ENCODE results near the gene SCGB2A2. TPM values are rescaled to one million over a fixed set of nuclear protein-coding genes. Genes with fewer than 3 reads are reported as not detected.

The SCGB2A2 gene
- total RNA-seq, 1 donor from 2014 or later: not detected

- TF ChIP-seq CTCF (IDR thresholded peaks at IDR 0.05): no peak
- no peaks in the 10 kb centered on the region for H3K36me3 ChIP-seq
- no peak for DNase-seq (ENCODE audit: low spot score in 2 of 2)
- intact Hi-C loops (cut with DNase I): no loop called here
- no peak within 1 kb of the TSS for H3K27ac ChIP-seq
- H3K27me3 ChIP-seq: no peaks in the 10 kb centered on the region
- H3K9me3 ChIP-seq: no peaks in the 10 kb centered on the region
- no peak within 1 kb of the TSS for H3K4me3 ChIP-seq
- H3K4me1 ChIP-seq: no peaks in the 10 kb centered on the region
Observed at GRCh38 chr11:62298975-62299374, 29.0 kb downstream of the SCGB2A2 start, which contains the start of gene SCGB1D4. Gene SCGB1D4 (minus strand): TSS chr11:62299075. CDS start chr11:62299010, 65 bp downstream.

GRCh38 chr11:62306227-62306626 lies 36.3 kb downstream of the SCGB2A2 start:
- Histone ChIP-seq H3K27ac (no peak overlapping the region), H3K27me3 (no peaks in the 10 kb centered on the region), H3K4me1 (no peaks in the 10 kb centered on the region), H3K36me3 (no peaks in the 10 kb centered on the region), H3K9me3 (no peaks in the 10 kb centered on the region), H3K4me3 (no peak overlapping the region)
- TF ChIP-seq CTCF (IDR thresholded peaks at IDR 0.05): no peak
- intact Hi-C loops (cut with DNase I): no loop called here
- DNase-seq (ENCODE audit: low spot score in 2 of 2): no peak

GRCh38 chr11:62307950-62308349 lies 38.0 kb downstream of the SCGB2A2 start:
- intact Hi-C loops (cut with DNase I): no loop called here
- Histone ChIP-seq H3K4me3 (no peak overlapping the region), H3K27me3 (no peaks in the 10 kb centered on the region), H3K36me3 (no peaks in the 10 kb centered on the region), H3K27ac (no peak overlapping the region), H3K4me1 (no peaks in the 10 kb centered on the region), H3K9me3 (no peaks in the 10 kb centered on the region)
- no peak for DNase-seq (ENCODE audit: low spot score in 2 of 2)
- TF ChIP-seq CTCF (IDR thresholded peaks at IDR 0.05): no peak

GRCh38 chr11:62309991-62310390 lies 40.0 kb downstream of the SCGB2A2 start:
- Histone ChIP-seq H3K4me1 (no peaks in the 10 kb centered on the region), H3K9me3 (no peaks in the 10 kb centered on the region), H3K36me3 (no peaks in the 10 kb centered on the region), H3K4me3 (no peak overlapping the region), H3K27me3 (no peaks in the 10 kb centered on the region), H3K27ac (no peak overlapping the region)
- TF ChIP-seq CTCF (IDR thresholded peaks at IDR 0.05): no peak
- DNase-seq (ENCODE audit: low spot score in 2 of 2): no peak
- intact Hi-C loops (cut with DNase I): loop anchor here (5.0 kb wide), 1 partner anchor 513 kb away; no protein-coding TSS in a partner anchor

GRCh38 chr11:62315431-62315830 lies 45.5 kb downstream of the SCGB2A2 start:
- intact Hi-C loops (cut with DNase I): no loop called here
- Histone ChIP-seq H3K27me3 (no peaks in the 10 kb centered on the region), H3K9me3 (no peaks in the 10 kb centered on the region), H3K4me1 (no peaks in the 10 kb centered on the region), H3K4me3 (no peak overlapping the region), H3K36me3 (no peaks in the 10 kb centered on the region), H3K27ac (no peak overlapping the region)
- DNase-seq (ENCODE audit: low spot score in 2 of 2): no peak
- no peak for TF ChIP-seq CTCF (IDR thresholded peaks at IDR 0.05)

GRCh38 chr11:62322524-62322923 lies 52.6 kb downstream of the SCGB2A2 start:
- intact Hi-C loops (cut with DNase I): no loop called here
- H3K27ac ChIP-seq: no peak overlapping the region
- DNase-seq (ENCODE audit: low spot score in 2 of 2): no peak

More at GRCh38 chr11:62322524-62322923, 52.6 kb downstream of the SCGB2A2 start:
- H3K27me3 ChIP-seq: no peaks in the 10 kb centered on the region
- no peaks in the 10 kb centered on the region for H3K9me3 ChIP-seq
- H3K4me3 ChIP-seq: no peak overlapping the region
- no peaks in the 10 kb centered on the region for H3K36me3 ChIP-seq
- H3K4me1 ChIP-seq: no peaks in the 10 kb centered on the region
- TF ChIP-seq CTCF (IDR thresholded peaks at IDR 0.05): no peak
